Lower leg skin (tissue), 3 donors: ENCODE results near the gene BLOC1S5.

Experiments
- CTCF ChIP-seq, 3 donors: fragments of 450-650 bp; IDR thresholded peaks; one replicate each; pipeline ENCODE4 v1.5.1; 2016; ENCODE audit warnings: antibody characterized with exemption in 3 of 3, mild to moderate bottlenecking in 3 of 3, moderate library complexity in 2 of 3
- POLR2A ChIP-seq, 2 donors: fragments of 450-650 bp; IDR thresholded peaks; one replicate each; pipeline ENCODE4 v1.6.1; 2016 to 2017; ENCODE audit warnings: antibody characterized with exemption in 2 of 2, mild to moderate bottlenecking in 1 of 2, moderate library complexity in 1 of 2

GRCh38 chr6:8113131-8113654 is 49.0 kb upstream of the BLOC1S5 start:
- TF ChIP-seq CTCF (IDR thresholded peaks at IDR 0.05) = no peak
- no peak for TF ChIP-seq POLR2A (IDR thresholded peaks at IDR 0.05)
